H1 (cell line): ENCODE results near the gene PIK3R1. TPM values are rescaled to one million over a fixed set of nuclear protein-coding genes. Genes with fewer than 3 reads are reported as not detected.

Experiments
- ATF3 ChIP-seq: IDR thresholded peaks from 2 replicates; pipeline ENCODE4 v1.6.1; 2011; ENCODE audit warnings: low read depth, mild to moderate bottlenecking, low read length; ENCODE audit not compliant: insufficient read depth
- CEBPB ChIP-seq: IDR thresholded peaks from 2 replicates; pipeline ENCODE4 v1.6.1; 2012; ENCODE audit warnings: low read depth, low read length
- CREB1 ChIP-seq: IDR thresholded peaks from 2 replicates; pipeline ENCODE4 v1.6.1; 2012; ENCODE audit warnings: inconsistent platforms
- EP300 ChIP-seq, 2 experiments: IDR thresholded peaks; 1 replicate in 1 of 2; 2 replicates in 1 of 2; pipeline ENCODE4 v1.6.1; 2011 to 2012; ENCODE audit warnings: low read depth in 2 of 2, low read length in 2 of 2, mild to moderate bottlenecking in 2 of 2, borderline replicate concordance in 1 of 2, inconsistent platforms in 1 of 2, moderate library complexity in 1 of 2
- GABPA ChIP-seq: IDR thresholded peaks from 2 replicates; pipeline ENCODE4 v1.6.1; 2011; ENCODE audit warnings: mild to moderate bottlenecking, low read length, moderate library complexity, borderline replicate concordance; ENCODE audit not compliant: insufficient read depth
- HDAC6 ChIP-seq: IDR thresholded peaks from one replicate; pipeline ENCODE4 v1.7.1; 2012; ENCODE audit warnings: low read depth, mild to moderate bottlenecking, inconsistent platforms, low read length, moderate library complexity
- JUND ChIP-seq: IDR thresholded peaks from 2 replicates; pipeline ENCODE4 v1.6.1; 2011; ENCODE audit warnings: mild to moderate bottlenecking, improper control_type of control experiment, low read length
- MAX ChIP-seq: IDR thresholded peaks from 2 replicates; pipeline ENCODE4 v1.6.1; 2012; ENCODE audit warnings: inconsistent platforms
- POLR2AphosphoS5 ChIP-seq: IDR thresholded peaks from 2 replicates; pipeline ENCODE4 v1.6.1; 2011; ENCODE audit warnings: low read depth, low read length
- RAD21 ChIP-seq, 2 experiments: IDR thresholded peaks in 1 of 2; conservative IDR thresholded peaks in 1 of 2; 2 replicates each; pipeline ENCODE4 v1.6.1; 2011; ENCODE audit warnings: low read depth in 2 of 2, low read length in 2 of 2, improper control_type of control experiment in 1 of 2, inconsistent platforms in 1 of 2, mild to moderate bottlenecking in 1 of 2, moderate library complexity in 1 of 2
- RBBP5 ChIP-seq: IDR thresholded peaks from 2 replicates; pipeline ENCODE4 v1.7.1; 2012; ENCODE audit warnings: low read depth, mild to moderate bottlenecking, inconsistent platforms, low read length, moderate library complexity, borderline replicate concordance
- SAP30 ChIP-seq: fragments of 300-600 bp; sonication (generic); IDR thresholded peaks from 2 replicates; pipeline ENCODE4 v1.7.1; 2012; ENCODE audit warnings: low read length, moderate library complexity, mild to moderate bottlenecking, inconsistent platforms; ENCODE audit not compliant: insufficient read depth, insufficient replicate concordance
- SP2 ChIP-seq: IDR thresholded peaks from 2 replicates; pipeline ENCODE4 v1.6.1; 2012; ENCODE audit warnings: mild to moderate bottlenecking, low read length, inconsistent platforms
- SP4 ChIP-seq: IDR thresholded peaks from 2 replicates; pipeline ENCODE4 v1.6.1; 2012; ENCODE audit warnings: low read length, inconsistent platforms
- TAF1 ChIP-seq: IDR thresholded peaks from 2 replicates; pipeline ENCODE4 v1.6.1; 2011; ENCODE audit warnings: mild to moderate bottlenecking, low read depth, low read length
- ZNF274 ChIP-seq: IDR thresholded peaks from 2 replicates; pipeline ENCODE4 v1.7.0; 2012; ENCODE audit warnings: low read length, borderline replicate concordance; ENCODE audit errors: extremely low read depth
- polyA plus RNA-seq, 7 experiments: library from polyadenylated mRNA; depleted of rRNA in 3 of 7; stranded (reverse) in 5 of 7; unstranded in 2 of 7; fragments of >200 nt in 5 of 7; fragments of 200-250 nt in 2 of 7; gene quantifications; 1 replicate in 5 of 7; 2 replicates in 1 of 7; 4 replicates in 1 of 7; pipeline versions ENCODE4 v1.2.1 to v1.2.3, GENCODE V29; 2011 to 2013; ENCODE audit warnings: missing spikeins in 2 of 7, mixed read lengths in 2 of 7
- total RNA-seq: library from RNA; stranded (reverse); fragmentation: NEBNext Ultra II Directional; extraction: Animal tissue kit (Norgen Biotek cat#: 25700); gene quantifications from 2 replicates; pipeline ENCODE4 v1.2.1, GENCODE V29; 2021

Gene PIK3R1
- total and polyA plus RNA-seq, 2 of the 8 experiments (the other 6 are each of a cell fraction or from before 2014, with no cell fraction given) = 2.3 to 13.7 TPM

GRCh38 chr5:68215208-68215897 lies at the start of gene PIK3R1 (continued):
- TF ChIP-seq RAD21 (IDR thresholded peaks at IDR 0.05 in 1 of 2, conservative IDR thresholded peaks at IDR 0.05 in 1 of 2; ENCODE audit: low read depth in 2 of 2, low read length in 2 of 2) (peak in 1 of 2 experiments; percentile 0; a peak in 2 of 4 replicates), POLR2AphosphoS5 (peak; percentile 71), ATF3 (no peak), ZNF274 (no peak), RBBP5 (no peak; the same call in 1 of the 2 replicates), EP300 (IDR thresholded peaks at IDR 0.05; ENCODE audit: borderline replicate concordance in 1 of 2, low read depth in 2 of 2, low read length in 2 of 2) (no peak), TAF1 (peak; percentile 91), MAX (0 out of 2 replicates have a peak, but pooled peaks have one; percentile 10), SAP30 (no peak), CEBPB (no peak), SP4 (no peak), GABPA (no peak), CREB1 (peak; percentile 15; the same call in 1 of the 2 replicates), HDAC6 (no peak), SP2 (no peak), JUND (no peak)
